Measurements from ENCODE around the gene SGMS1.

- no peak for TF ChIP-seq CTCF (IDR thresholded peaks at IDR 0.05)
- TF ChIP-seq EZH2 (IDR thresholded peaks at IDR 0.05; ENCODE audit: borderline replicate concordance, insufficient read depth, low read depth, low read length, poor library complexity, severe bottlenecking): no peak
These were observed 26.9 kb downstream of the SGMS1 start for GRCh38 chr10:50596897-50597296.
